HG02759 (cell line): ENCODE results near the gene CEBPZ.
A peak's percentile ranks its signal among the peaks of the same experiment; 100 is the strongest.
"Not testable (repeated sequence)": the region's sequence is repeated elsewhere in the genome, so short reads cannot be mapped to it uniquely, and the experiment has no call there.

ENCODE experiments used
- ATAC-seq: cut with Tn5 transposase; IDR thresholded peaks from one replicate; pipeline ENCODE4 v1.9.1; 2021; ENCODE audit warnings: mild to moderate bottlenecking, moderate library complexity; ENCODE audit not compliant: unreplicated experiment

CEBPZ gene

GRCh38 chr2:37231241-37232130 lies at the start of gene CEBPZ, which contains the start of gene NDUFAF7:
Gene CEBPZ (minus strand): TSS chr2:37231596. CDS start chr2:37231567, 29 bp downstream.
Gene NDUFAF7 (plus strand): TSS chr2:37231658. CDS start chr2:37231706, 48 bp downstream.
- peak; percentile 95 for ATAC-seq

DNA sequence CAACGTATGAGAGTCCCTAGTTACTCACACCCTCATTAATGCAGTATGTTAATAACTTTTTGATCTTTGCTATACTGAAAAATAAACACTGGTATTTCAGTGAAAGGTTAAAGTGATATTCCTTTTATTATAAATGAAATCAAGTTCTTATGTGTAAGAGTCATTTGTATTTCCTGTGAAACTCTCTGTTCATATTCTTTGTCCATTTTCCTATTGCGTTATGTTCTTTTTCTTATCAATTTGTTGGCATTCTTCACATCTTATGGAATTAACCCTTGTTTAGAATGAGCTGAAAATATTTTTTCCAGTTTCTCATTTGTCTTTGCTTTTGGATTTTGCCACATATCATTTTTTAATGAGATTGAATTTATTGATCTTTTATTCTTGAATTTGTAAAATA lies 44.9 kb upstream of the CEBPZ start:
- no peak for ATAC-seq

- no peak for ATAC-seq
Observed at GRCh38 chr2:37274359-37274965, 43.1 kb upstream of the CEBPZ start.

GRCh38 chr2:37271376-37272067 lies 40.1 kb upstream of the CEBPZ start:
- ATAC-seq, result no peak

- ATAC-seq, result no peak
Observed at GRCh38 chr2:37268111-37268510, 36.7 kb upstream of the CEBPZ start.

- no peak for ATAC-seq
Observed at GRCh38 chr2:37267685-37268084, 36.3 kb upstream of the CEBPZ start.

GRCh38 chr2:37263839-37264238 lies 32.4 kb upstream of the CEBPZ start:
- no peak for ATAC-seq

DNA sequence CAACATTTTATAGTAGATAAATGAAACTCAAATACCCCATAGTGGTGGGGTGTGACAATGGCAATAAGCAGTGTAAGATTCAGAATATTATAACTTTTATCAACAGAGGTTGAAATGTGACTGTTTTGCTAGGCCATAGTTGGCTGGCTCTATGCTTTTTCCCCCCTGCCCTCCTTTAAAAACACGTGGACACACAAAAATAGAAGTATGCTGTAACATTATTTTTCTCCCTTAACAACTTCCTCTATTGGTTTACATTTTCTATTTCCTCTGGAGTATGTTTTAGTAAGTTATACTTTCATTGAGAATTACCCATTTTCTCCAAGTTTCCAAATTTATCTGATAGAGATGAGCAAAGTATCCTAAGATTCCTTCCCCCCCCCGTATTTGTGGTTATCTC lies 31.1 kb upstream of the CEBPZ start:
- no peak for ATAC-seq

DNA sequence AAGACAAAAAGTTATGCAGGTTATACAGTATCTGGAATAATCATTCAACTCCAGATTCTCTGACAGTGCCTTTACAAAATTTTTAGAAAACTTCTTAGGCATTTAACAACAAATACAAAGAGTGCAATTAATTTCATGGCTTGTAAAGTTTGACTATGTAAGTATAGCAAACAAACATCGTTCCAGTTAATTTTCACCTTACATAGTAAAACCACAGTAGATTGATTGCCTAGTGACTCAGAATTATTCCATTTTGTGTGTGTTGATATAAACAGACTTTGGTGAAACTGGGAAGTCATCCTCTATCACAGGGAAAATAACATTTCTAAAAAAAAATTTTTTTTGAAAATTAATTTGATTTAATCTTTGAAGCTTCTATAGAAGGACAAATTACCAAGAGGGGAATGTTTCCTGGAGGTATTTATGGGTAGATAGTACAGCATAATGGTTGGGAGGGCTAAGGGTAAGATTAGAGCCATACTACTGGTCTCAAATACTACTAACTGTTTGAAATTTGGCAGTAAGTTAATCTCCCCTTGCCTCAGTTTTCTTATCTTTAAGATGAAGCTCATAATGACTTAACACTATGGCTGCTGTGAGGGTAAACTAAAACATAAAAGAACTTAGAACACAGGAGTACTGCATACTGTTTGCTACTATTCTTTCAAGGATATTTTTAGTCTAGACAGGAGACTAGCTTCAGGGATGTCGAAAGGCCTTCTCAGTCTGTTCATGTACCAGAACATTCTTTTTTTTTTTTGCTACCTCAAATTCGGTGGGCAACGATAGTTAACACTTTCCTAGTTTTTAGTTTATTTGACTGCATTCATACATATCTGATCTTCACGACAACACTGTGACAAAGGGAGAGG lies 19.7 kb upstream of the CEBPZ start:
- no peak for ATAC-seq

DNA sequence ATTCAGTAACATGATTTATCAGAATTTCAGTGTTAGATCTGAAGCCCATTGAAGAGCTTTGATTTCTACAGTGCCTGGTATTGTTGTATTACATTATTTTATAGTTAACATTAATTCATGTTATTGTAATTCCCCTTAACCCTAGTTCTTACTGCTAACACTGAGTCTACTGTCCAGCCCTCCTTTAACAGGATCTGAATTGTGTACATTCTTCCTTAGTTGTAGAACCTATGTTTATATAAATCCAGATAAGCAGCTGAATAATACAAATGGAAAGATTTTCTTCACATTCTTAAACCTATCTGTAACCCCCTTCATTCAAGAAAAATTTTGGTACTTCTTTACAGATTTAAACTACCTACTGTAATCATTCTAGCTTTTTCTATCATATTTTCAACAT lies 14.8 kb upstream of the CEBPZ start:
- ATAC-seq, result no peak

GRCh38 chr2:37244755-37245154 lies 13.4 kb upstream of the CEBPZ start:
- no peak for ATAC-seq

- no peak for ATAC-seq
Observed at GRCh38 chr2:37244017-37244416, 12.6 kb upstream of the CEBPZ start.

- no peak for ATAC-seq
Observed at GRCh38 chr2:37243435-37243834, 12.0 kb upstream of the CEBPZ start.

- ATAC-seq, result peak; percentile 8
Observed at GRCh38 chr2:37232131-37232933, 936 bp upstream of the CEBPZ start.

- ATAC-seq, result no peak
Observed at GRCh38 chr2:37230581-37230980, 815 bp downstream of the CEBPZ start.

DNA sequence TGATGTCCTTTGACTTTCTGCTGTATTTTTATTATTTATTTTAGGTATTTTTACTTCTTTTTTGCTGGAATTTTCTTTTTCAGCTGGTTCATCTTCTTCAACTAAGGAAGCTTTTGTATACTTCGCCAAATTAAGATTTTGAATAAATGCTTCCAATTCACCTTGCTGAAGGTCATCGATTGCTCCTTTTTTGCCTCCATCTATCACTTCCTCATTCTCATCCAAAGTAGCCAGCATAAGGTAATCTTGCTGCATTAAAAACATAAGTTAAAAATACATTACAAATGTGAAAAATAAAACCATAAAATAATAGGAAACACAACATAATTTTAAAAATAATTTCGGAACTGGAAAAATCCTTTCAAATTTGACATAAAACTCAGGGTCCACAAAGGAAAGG lies 2.6 kb downstream of the CEBPZ start:
- no peak for ATAC-seq

GRCh38 chr2:37226863-37227262 lies 4.5 kb downstream of the CEBPZ start:
- no peak for ATAC-seq

GRCh38 chr2:37225129-37225528 lies 6.3 kb downstream of the CEBPZ start:
- not testable (repeated sequence) for ATAC-seq

DNA sequence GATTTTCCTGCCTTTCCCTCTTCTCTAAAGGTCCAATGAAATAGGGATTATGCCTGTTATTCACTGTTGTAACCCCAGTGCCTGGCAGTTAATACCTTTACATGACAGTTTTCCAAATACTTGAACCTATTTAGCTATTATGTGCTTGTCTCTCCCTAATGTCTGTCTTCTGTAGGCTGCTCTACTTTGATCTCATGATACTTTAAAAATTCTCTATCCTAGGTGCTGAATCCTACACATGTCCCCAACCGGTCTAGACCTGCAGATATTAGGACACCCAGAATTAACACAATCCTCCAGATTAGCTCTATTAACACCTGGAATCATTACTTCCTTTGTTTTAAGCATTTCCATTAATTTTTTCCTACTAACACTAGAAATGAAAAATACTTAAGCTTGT lies 7.3 kb downstream of the CEBPZ start:
- ATAC-seq, result no peak

GRCh38 chr2:37223131-37223530 lies 8.3 kb downstream of the CEBPZ start:
- ATAC-seq, result no peak
